Endothelial cell of umbilical vein (primary cell): Measurements from ENCODE around the gene ADARB2. TPM values are rescaled to one million over a fixed set of nuclear protein-coding genes. Genes with fewer than 3 reads are reported as not detected.

Experiments used
- BruUV-seq: library from RNA; stranded (reverse); fragments of 400-500 nt; replicated peaks from 2 replicates; lab custom pipeline; 2021; lab: Mats Ljungman, UMichigan
- CTCF ChIA-PET: fragments of 300-600, 350-600 bp; sonication (Branson Sonifier 250); formaldehyde crosslinking; loops from one replicate; lab custom pipeline; 2021; ENCODE audit warnings: antibody characterized with exemption, inconsistent platforms; lab: Charles Lee
- POLR2A ChIA-PET: fragments of 300-600, 350-600 bp; sonication (Branson Sonifier 250); formaldehyde crosslinking; loops from one replicate; lab custom pipeline; 2021; ENCODE audit warnings: antibody characterized with exemption, inconsistent platforms; lab: Charles Lee
- DNase-seq: peaks from one replicate; pipeline ENCODE4 v3.0.0-alpha.2; 2011; ENCODE audit warnings: low read depth, low spot score
- FAIRE-seq: peaks from 2 replicates; lab custom pipeline; 2011; peaks lifted over from hg19 to GRCh38; lab: Jason Lieb, UNC
- H2AFZ ChIP-seq: 2 replicates; pipeline ENCODE4 v1.6.0; 2012; ENCODE audit warnings: low read depth, low read length, control low read depth, inconsistent platforms
- H3K27ac ChIP-seq: 2 replicates; pipeline ENCODE4 v1.5.1; 2011; ENCODE audit warnings: low read depth, mild to moderate bottlenecking, control low read depth, low read length, moderate library complexity; ENCODE audit not compliant: insufficient read depth
- H3K27me3 ChIP-seq, 2 experiments: 2 replicates each; pipeline versions ENCODE4 v1.6.0 to v1.6.1; 2011; ENCODE audit warnings: low read length in 2 of 2, mixed read lengths in 1 of 2; ENCODE audit not compliant: control insufficient read depth in 2 of 2, insufficient read depth in 2 of 2
- H3K36me3 ChIP-seq, 2 experiments: 2 replicates in 1 of 2; 3 replicates in 1 of 2; pipeline ENCODE4 v1.5.1; 2011; ENCODE audit warnings: low read length in 2 of 2, mild to moderate bottlenecking in 1 of 2, moderate library complexity in 1 of 2; ENCODE audit not compliant: control insufficient read depth in 2 of 2, insufficient read depth in 2 of 2; ENCODE audit errors: extremely low read depth in 1 of 2
- H3K4me1 ChIP-seq: 3 replicates; pipeline ENCODE4 v1.5.1; 2011; ENCODE audit warnings: mild to moderate bottlenecking, low read length; ENCODE audit not compliant: control insufficient read depth, insufficient read depth; ENCODE audit errors: extremely low read depth
- H3K4me2 ChIP-seq: 2 replicates; pipeline ENCODE4 v1.6.1; 2011; ENCODE audit warnings: low read length, control low read depth, mixed read lengths; ENCODE audit not compliant: insufficient read depth
- H3K4me3 ChIP-seq, 3 experiments: fragments of 200-600 bp in 1 of 3; sonication (generic), shearing (Covaris generic) in 1 of 3; replicated peaks in 1 of 3; 2 replicates each; pipeline ENCODE4 v1.5.1; 2011 to 2016; ENCODE audit warnings: control low read depth in 3 of 3, low read length in 3 of 3, mild to moderate bottlenecking in 2 of 3, inconsistent platforms in 1 of 3, low read depth in 1 of 3, moderate library complexity in 1 of 3; ENCODE audit not compliant: insufficient read depth in 1 of 3
- H3K79me2 ChIP-seq: 2 replicates; pipeline ENCODE4 v1.6.0; 2012; ENCODE audit warnings: low read length, inconsistent platforms; ENCODE audit not compliant: control insufficient read depth, insufficient read depth
- H3K9ac ChIP-seq: replicated peaks from 2 replicates; pipeline ENCODE3; 2011; ENCODE audit warnings: low read length, control low read depth; ENCODE audit not compliant: insufficient read depth; ENCODE audit errors: extremely low read depth
- H3K9me1 ChIP-seq: replicated peaks from 3 replicates; pipeline ENCODE4 v1.6.0; 2011; ENCODE audit warnings: mild to moderate bottlenecking, low read length; ENCODE audit not compliant: control insufficient read depth, insufficient read depth; ENCODE audit errors: extremely low read depth
- H3K9me3 ChIP-seq: replicated peaks from 2 replicates; pipeline ENCODE4 v1.5.1; 2012; ENCODE audit warnings: low read length, inconsistent platforms; ENCODE audit not compliant: control insufficient read depth, insufficient read depth
- H4K20me1 ChIP-seq: replicated peaks from 2 replicates; pipeline ENCODE3; 2011; ENCODE audit warnings: mild to moderate bottlenecking, low read length; ENCODE audit not compliant: control insufficient read depth, insufficient read depth; ENCODE audit errors: extremely low read depth
- CTCF ChIP-seq, 2 donors: IDR thresholded peaks; 1 replicate in 1 of 2; 2 replicates in 1 of 2; pipeline ENCODE4 v1.5.1; 2011; ENCODE audit warnings: low read length in 2 of 2, mild to moderate bottlenecking in 2 of 2, moderate library complexity in 2 of 2, control low read depth in 1 of 2, inconsistent platforms in 1 of 2, low read depth in 1 of 2; ENCODE audit not compliant: insufficient read depth in 1 of 2; ENCODE audit errors: extremely low read depth in 1 of 2
- EZH2 ChIP-seq: IDR thresholded peaks from 2 replicates; pipeline ENCODE4 v1.6.1; 2012; ENCODE audit warnings: borderline replicate concordance, low read depth, mild to moderate bottlenecking, moderate library complexity, low read length, inconsistent platforms; ENCODE audit not compliant: severe bottlenecking
- FOS ChIP-seq: IDR thresholded peaks from 2 replicates; pipeline ENCODE4 v1.6.1; 2011; ENCODE audit warnings: mild to moderate bottlenecking, low read length, moderate library complexity, borderline replicate concordance; ENCODE audit not compliant: insufficient read depth
- GATA2 ChIP-seq: IDR thresholded peaks from 2 replicates; pipeline ENCODE4 v1.7.0; 2011; ENCODE audit warnings: low read depth, mild to moderate bottlenecking, moderate library complexity, mixed read lengths, low read length; ENCODE audit not compliant: insufficient read length, insufficient read depth
- JUN ChIP-seq: IDR thresholded peaks from 2 replicates; pipeline ENCODE4 v1.6.1; 2011; ENCODE audit warnings: borderline replicate concordance, low read depth; ENCODE audit not compliant: insufficient read length, insufficient read depth
- MAX ChIP-seq: IDR thresholded peaks from 2 replicates; pipeline ENCODE4 v1.6.1; 2011; ENCODE audit not compliant: insufficient read depth, insufficient read length
- MYC ChIP-seq: IDR thresholded peaks from one replicate; pipeline ENCODE4 v1.6.1; 2011; ENCODE audit warnings: mild to moderate bottlenecking, low read depth, low read length
- POLR2A ChIP-seq: IDR thresholded peaks from 2 replicates; pipeline ENCODE4 v1.6.1; 2012; ENCODE audit warnings: low read depth, mild to moderate bottlenecking, control low read depth, low read length
- POLR2AphosphoS5 ChIP-seq: IDR thresholded peaks from 2 replicates; pipeline ENCODE4 v1.6.1; 2012; ENCODE audit warnings: low read depth, mild to moderate bottlenecking, control low read depth, low read length, moderate library complexity; ENCODE audit not compliant: insufficient read depth
- dilution Hi-C: fragments of 300-500 bp; cut with MboI; formaldehyde crosslinking; loops from one replicate; pipeline ENCODE4 v1.15.0; 2019; ENCODE audit warnings: low sequenced_read_pairs; ENCODE audit not compliant: extremely low pct_ligation_motif_present
- intact Hi-C: fragments of 100-400 bp; cut with micrococcal nuclease; formaldehyde crosslinking; loops from one replicate; pipeline ENCODE4 v1.10.0; 2022
- polyA plus RNA-seq, 4 experiments: library from polyadenylated mRNA; depleted of rRNA in 3 of 4; stranded (reverse) in 3 of 4; unstranded in 1 of 4; fragments of >200 nt; gene quantifications; 2 replicates each; pipeline versions ENCODE4 v1.2.1 to v1.2.3, GENCODE V29; 2011 to 2012; ENCODE audit warnings: missing spikeins in 1 of 4
- total RNA-seq: library from RNA; stranded (reverse); gene quantifications from 2 replicates; pipeline ENCODE4 v1.2.3, GENCODE V29; 2021

Gene ADARB2
- total and polyA plus RNA-seq, 2 donors (not counting 3 experiments of a cell fraction or from before 2014, with no cell fraction given), result not detected

- TF ChIP-seq POLR2A, result no peak
- TF ChIP-seq MAX, result no peak
- TF ChIP-seq GATA2, result no peak
- TF ChIP-seq MYC, result no peak
- no peak for TF ChIP-seq EZH2
- TF ChIP-seq JUN, result no peak
- TF ChIP-seq POLR2AphosphoS5, result no peak
- TF ChIP-seq CTCF (IDR thresholded peaks at IDR 0.05; ENCODE audit: extremely low read depth in 1 of 2, insufficient read depth in 1 of 2, low read depth in 1 of 2, low read length in 2 of 2), result no peak
- TF ChIP-seq FOS, result no peak
- intact Hi-C loops (no loop called here), dilution Hi-C loops (no loop called here)
- Histone ChIP-seq H3K36me3 (no peaks in the 10 kb centered on the region), H3K79me2 (no peaks in the 10 kb centered on the region), H3K4me3 (no peak overlapping the region), H2AFZ (no peak overlapping the region), H3K4me2 (no peak overlapping the region), H4K20me1 (no peaks in the 10 kb centered on the region), H3K4me1 (no peaks in the 10 kb centered on the region), H3K9me3 (no peaks in the 10 kb centered on the region), H3K9me1 (no peaks in the 10 kb centered on the region), H3K27ac (no peak overlapping the region), H3K27me3 (no peaks in the 10 kb centered on the region), H3K9ac (no peak overlapping the region)
- CTCF ChIA-PET, result no interaction called here
- FAIRE-seq (no peak), DNase-seq (no peak)
- no TSS peak for BruUV-seq
- POLR2A ChIA-PET, result no interaction called here
These were observed 480.1 kb downstream of the ADARB2 start for GRCh38 chr10:1257274-1257673.
